GM21737 (cell line): ENCODE measurements around the gene OLFML2A.

Experiments
- ATAC-seq: cut with Tn5 transposase; IDR thresholded peaks from one replicate; pipeline ENCODE4 v1.9.1; 2021; ENCODE audit warnings: mild to moderate bottlenecking, moderate library complexity; ENCODE audit not compliant: unreplicated experiment

Gene OLFML2A

GRCh38 chr9:124852121-124852828 lies 75.3 kb downstream of the OLFML2A start:
- no peak for ATAC-seq

- peak; percentile 63 for ATAC-seq
These were observed 76.0 kb downstream of the OLFML2A start, which contains the start of gene WDR38 for GRCh38 chr9:124852829-124853531. TSS of gene WDR38 (plus strand) at chr9:124853460. CDS start at chr9:124853532, 72 bp downstream.

GRCh38 chr9:124853605-124854143 lies 76.7 kb downstream of the OLFML2A start:
- no peak for ATAC-seq

- no peak for ATAC-seq
These were observed 77.2 kb downstream of the OLFML2A start for GRCh38 chr9:124854161-124854560.

- ATAC-seq = no peak
These were observed 77.9 kb downstream of the OLFML2A start for GRCh38 chr9:124854822-124855221.

GRCh38 chr9:124855566-124855943 lies 78.6 kb downstream of the OLFML2A start:
- no peak for ATAC-seq

- ATAC-seq = no peak
These were observed 79.2 kb downstream of the OLFML2A start for GRCh38 chr9:124855944-124856765.

- ATAC-seq = no peak
These were observed 80.7 kb downstream of the OLFML2A start for GRCh38 chr9:124857533-124858162.

- ATAC-seq = no peak
These were observed 81.6 kb downstream of the OLFML2A start for GRCh38 chr9:124858330-124859046.

GRCh38 chr9:124859803-124860581 lies 83.1 kb downstream of the OLFML2A start:
- ATAC-seq = no peak

- no peak for ATAC-seq
These were observed 83.8 kb downstream of the OLFML2A start for GRCh38 chr9:124860582-124861341.

GRCh38 chr9:124861342-124862229 lies 84.7 kb downstream of the OLFML2A start, which contains the start of the genes ARPC5L and RPL35:
TSS of gene ARPC5L (plus strand) at chr9:124862130. CDS start at chr9:124869291, 7,161 bp downstream.
TSS of gene RPL35 (minus strand) at chr9:124861957. CDS start at chr9:124861912, 45 bp downstream.
- peak; percentile 91 for ATAC-seq

- ATAC-seq = no peak
These were observed 86.5 kb downstream of the OLFML2A start for GRCh38 chr9:124863371-124863871.
